DMS79 treated with DMSO at 0.1 percent for 48 hours (cell line): Measurements from ENCODE around the gene CD58.
"Not testable (repeated sequence)": the region's sequence is repeated elsewhere in the genome, so short reads cannot be mapped to it uniquely, and the experiment has no call there.

Experiments
- DNase-seq: peaks from one replicate; lab custom pipeline; 2025; lab: John Stamatoyannopoulos, UW

Gene CD58

DNA sequence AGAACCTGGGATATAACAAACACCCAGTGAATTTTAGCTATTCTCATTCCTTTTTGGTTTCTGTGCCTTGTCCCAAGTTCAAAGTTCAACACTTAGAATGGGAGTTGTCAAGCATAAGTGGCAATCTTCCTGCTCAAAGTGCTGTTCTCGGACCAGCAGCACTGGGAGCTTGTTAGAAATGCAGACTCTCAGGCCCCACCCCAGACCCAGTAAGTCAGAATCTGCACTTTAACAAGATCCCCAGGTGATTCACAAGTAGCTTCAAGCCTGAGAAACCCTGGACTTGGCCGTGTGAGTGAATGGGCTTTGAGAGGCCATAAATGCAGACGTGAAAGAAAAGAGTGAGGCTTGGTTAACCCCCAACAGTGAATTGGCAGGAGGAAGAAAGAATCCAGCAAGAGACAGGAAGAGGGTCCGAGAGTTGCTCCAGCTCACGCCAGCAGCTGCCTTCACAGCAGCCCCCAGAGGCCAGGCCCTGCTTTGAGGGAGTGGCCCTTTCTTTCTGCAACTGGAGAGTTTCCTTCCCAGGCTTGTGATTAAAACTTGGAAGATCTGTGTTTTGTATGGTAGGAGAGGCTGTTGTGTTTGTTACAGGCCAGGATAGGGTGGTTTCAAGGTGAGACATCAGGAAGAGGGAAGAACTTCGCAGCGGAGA lies 21.3 kb upstream of the CD58 start:
- DNase-seq: peak; percentile 8

DNA sequence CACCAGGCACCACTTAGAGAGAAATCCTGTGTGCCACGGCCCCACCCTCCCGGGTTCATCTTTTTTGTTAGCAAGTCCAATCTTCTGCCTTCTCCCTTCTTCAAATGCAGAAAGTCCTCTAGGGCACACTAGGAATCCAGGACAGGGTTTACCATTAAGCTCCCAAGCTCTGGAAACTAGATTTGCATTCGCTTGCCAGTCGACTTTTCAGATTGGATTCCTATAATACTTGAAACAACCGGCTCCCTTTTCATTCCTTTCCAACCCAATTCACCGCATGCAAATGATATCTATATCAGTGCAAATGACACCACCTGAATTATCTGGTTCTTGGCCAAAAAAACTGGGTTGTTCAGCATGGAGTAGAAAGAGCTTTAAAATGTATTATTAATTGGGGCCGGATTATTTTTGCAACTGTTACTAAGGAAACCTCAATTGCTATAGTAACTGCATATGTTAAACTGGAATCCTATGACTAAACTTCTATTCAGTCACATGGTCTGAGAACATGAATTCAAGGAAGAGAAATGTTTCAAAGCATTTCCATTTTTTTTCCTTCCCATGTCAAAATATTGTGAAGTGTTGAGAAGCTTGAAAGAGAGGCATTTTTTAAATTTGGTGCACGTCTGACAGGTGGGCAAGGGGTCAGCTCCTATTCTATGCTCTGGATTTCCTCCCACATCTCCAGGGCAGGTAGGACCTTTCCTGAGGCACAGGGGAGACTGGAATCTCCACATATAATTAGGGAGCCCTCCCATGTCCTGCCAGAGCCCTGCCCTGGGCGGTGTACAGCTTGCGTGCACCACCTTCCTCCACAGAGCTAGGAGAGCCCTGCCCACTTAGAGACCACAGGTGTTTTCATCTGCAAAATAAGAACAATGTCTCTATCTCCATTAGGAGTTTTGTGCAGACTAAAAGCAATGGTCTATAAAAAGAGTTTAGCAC lies 20.5 kb upstream of the CD58 start:
- DNase-seq: not testable (repeated sequence)

DNA sequence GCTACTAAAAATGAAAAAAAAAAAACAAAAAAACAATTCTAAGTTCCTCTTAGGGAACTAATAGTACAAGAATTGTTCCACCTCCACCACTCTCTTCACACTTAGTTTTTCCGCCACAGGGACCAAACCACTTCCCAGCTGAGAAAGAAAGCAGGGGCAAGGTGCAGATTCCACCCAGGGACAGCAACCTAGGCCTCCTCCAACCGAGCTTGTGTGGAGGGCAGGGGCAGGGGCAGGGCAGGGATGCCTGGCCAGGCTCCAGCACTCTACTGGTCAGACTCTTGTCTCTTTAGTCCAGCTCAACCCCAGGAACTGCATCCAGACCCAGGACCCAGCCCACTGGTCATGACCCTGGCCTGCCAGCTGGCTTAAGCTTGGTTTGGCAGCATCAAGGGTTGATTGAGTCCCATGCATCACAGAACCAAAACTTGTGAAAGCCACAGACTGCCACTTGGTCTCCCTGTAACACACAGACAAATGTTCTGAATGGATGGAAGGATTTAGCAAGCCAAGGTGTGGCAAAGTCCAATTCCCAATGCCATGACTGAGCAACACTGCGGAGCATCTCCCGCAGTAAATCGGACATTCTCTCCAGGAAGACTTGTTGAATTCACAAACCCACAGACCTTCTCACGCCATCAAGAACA lies 19.7 kb upstream of the CD58 start:
- DNase-seq: not testable (repeated sequence)

DNA sequence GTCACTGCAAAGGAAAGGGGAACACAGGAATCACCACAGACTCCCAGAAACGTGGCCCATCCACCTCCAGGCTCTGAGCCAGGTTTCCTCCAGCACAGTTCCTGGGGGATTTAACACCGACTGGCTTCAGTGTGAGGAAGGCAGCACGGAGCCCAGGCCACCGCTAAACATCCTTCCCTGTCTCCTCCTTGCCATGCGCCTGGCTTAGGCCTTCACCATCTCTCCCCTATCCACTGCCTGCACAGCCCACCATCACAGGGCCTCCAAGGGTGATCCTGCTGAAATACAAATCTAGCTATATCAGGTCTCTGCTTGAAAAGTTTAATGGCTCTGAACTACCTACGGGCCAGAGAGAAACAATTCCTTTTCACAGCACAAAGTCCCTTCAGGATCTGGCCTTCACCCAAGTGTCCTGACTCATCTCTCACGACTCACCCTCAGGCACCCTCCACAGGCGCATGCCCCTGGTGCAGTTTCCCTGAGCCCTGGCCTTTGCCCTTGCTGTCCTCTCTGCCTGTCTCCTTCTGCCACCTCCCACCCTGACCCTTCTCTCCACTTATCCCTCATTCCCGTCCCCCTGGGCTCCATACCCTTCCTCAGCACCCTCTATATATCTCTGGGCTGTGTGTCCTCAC lies 18.4 kb upstream of the CD58 start:
- not testable (repeated sequence) for DNase-seq

DNA sequence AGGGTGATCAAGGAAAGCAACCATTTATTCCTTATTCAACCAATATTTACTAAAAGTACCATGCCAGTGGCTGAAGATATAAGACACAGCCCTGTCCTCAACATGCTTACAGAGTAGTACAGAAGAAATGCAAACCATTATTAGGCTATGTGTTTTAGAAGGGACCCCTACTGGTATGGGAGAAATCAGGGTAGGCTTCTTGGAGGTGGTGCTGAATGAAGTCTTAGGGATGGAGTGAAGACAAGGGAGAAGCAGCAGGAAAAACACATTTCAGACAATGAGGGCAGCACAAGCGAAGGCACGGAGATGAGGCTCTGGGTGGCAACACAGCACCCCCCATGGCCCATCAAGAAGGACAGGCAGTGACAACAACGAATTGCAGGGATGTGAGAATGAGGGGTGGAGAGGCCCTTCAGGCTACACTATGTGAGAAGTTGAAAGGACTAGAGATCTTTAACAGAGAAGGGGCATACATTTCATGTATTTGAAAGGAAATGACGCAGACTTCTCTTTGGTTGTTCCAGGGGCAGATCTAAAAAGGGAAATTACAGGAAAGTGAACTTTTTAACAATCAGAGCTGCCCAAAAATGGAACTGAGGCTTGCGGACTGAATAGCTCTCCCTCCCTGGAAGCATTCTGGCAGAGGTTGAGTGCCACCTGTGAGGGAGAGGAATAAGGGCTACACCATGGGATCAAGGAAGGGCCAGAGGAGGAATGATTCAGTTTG lies 16.8 kb upstream of the CD58 start:
- no peak for DNase-seq

DNA sequence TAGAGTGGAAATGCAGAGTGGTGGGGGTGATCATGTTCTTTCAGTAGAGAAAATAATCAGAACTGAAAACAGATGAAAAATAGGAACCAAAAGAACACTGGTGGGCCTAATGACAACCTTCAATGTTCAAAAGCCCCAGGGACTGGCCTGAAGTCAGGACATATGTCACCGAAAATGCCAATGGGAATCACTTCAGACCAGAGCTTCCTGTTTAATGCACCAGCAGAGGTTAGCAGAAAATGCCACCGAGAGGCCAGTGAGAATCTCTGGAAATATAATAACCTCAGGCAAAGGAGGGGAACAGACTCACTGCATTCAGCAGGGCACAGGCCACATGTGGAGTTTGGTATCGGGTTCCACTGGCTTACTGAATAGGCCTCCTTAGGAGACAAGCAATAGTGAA lies 15.9 kb upstream of the CD58 start:
- no peak for DNase-seq

DNA sequence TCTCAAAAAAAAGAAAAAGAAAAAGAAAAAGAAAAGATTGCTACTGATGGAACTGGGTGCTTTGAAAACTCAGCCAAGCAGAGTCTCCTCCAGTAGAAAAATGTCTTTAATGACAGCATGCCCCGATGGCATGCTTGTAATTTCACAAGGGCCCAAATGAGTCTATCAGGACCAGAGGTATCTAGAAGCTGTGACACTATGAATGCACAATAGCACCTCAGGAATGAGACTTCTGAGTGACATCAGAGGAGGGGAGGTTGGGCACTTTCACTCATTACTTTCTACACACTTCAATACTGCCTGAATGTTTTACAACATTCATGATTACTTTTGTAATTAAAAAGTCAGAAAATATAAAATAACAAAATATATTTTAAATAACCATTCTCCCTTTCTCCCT lies 15.1 kb upstream of the CD58 start:
- no peak for DNase-seq

DNA sequence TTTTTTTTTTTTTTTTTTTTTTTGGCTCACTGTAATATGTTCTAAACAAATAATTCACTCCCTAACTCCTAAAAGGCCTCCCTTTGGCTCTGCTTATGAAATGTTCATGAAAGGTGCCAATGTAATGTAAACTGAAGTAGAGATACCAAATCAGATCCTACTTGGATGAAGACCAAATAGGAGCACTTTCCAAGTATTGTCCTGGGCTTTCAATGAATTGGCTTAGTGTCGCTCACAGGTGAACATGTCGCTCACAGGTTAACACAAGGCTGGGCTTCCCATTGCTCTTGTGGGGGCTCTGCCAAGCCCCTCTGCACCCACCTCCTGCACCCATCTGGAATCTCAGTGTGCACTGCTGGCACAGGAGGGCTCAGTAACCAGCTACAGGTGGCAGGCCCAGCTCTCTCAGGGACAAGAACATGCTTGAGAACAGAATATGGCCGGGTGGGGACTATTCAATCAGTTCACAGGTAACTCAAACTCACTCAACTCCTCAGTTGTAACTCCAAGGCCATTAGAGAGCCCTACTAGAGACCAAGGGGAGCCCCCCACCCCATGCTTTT lies 10.6 kb upstream of the CD58 start:
- no peak for DNase-seq

DNA sequence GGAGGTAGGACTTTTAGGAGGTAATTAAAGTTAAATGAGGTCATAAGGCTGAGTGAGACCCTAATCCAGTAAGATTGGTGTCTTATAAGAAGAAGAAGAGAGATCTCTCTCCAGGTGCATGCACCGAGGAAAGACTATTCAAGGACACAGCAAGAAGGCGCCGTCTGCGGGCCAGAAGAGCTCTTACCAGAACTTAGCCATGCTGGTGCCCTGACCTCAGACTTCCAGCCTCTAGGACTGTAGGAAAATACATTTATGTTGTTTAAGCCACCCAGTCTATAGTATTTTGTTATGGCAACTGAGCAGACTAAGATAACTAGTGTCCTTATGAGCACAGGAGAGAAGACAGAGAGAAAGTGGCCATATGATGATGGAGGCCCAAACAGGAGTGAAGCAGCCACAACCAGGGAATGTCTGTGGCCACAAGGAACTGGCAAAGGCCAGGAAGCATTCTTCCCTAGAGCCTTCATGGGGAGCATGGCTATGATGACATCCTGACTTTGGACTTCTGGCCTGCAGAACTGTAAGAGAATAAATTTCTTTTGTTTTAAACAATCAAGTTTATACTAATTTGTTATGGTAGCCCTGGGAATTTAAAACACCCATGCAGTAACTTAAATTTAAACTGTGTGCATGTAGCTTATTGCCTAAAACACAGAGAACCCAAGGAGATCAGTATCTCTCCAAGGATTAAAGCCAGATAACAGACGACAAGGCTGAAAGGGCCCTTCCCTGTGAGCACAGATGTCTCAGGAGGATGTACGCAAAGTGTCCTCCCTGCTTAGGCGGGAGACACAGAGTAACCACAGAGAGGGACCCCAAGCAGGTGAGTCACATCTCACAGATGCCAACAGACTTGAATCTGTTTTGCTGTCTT lies 9.9 kb upstream of the CD58 start:
- DNase-seq: no peak

DNA sequence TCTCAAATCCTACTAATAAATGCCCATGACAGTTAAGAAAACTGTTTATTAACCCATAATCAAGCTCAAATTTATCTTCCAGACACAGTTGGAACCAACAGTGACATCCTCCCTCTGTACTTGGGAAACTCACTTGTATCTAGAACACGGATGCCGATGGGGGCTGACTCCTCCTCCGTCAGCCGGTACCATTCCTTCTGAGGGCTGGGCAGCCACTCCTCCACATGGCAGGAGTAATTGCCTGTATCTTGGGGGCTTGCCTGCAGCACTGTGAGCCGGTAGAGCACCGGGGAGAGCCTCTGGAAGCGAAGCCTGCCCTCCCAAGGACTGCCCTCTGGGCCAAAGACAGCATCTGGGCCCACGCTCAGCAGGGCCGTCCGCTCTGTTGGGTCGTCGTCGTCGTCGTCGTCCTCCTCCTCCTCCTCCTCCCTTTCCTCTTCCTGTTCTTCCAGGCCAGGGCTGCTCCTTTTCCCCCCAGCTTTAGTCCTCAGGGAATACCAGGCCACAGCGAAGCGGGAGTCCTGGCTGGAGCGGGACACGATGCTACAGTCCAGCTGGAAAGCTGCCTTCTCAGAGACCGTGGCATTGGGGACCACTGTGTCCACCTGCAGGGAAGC lies 8.5 kb upstream of the CD58 start:
- DNase-seq: no peak

DNA sequence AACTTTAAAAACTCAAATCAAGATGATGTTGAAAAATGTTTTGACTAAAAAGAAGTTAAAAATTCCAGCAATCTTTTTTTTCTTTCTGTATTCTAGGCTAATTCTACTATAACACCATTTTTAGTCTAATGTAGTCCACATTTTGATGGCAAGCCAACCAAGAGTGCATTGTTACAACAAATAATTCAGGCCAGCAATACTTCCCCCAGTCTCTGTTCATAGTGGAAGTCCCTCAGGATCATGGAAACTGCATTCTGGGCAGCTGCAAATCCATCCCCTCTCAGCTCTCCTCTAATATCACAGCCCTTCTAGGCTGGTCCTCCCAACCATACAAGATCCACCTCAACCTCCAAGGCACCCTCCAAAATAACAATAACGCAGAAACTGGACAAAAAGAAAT lies 7.8 kb upstream of the CD58 start:
- no peak for DNase-seq

DNA sequence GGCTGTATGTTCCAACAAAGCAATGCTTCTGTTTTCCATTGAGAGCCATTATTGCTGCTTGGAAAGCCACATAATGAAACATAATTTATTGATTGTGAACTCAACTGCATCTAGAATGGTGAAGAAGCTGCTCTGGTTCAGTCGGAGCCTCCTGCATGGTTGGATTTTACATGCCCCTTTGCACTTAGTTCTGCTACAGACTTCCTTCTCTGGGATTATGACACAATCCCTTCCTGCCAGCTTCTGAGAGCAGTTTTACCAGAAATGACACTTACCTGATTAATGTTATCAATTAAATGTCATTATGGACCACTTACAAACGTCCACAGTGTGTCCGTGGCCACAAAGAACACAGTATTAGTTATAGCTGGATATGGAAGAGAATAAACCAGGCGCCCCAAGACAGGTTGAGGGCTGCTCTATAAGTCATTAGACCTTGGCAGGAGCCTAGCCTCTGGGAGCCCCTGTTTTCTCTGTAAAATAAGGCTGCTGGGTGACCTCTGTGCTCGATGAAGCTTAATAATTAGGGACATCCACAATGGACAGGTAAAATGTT lies 7.0 kb upstream of the CD58 start:
- DNase-seq: no peak

DNA sequence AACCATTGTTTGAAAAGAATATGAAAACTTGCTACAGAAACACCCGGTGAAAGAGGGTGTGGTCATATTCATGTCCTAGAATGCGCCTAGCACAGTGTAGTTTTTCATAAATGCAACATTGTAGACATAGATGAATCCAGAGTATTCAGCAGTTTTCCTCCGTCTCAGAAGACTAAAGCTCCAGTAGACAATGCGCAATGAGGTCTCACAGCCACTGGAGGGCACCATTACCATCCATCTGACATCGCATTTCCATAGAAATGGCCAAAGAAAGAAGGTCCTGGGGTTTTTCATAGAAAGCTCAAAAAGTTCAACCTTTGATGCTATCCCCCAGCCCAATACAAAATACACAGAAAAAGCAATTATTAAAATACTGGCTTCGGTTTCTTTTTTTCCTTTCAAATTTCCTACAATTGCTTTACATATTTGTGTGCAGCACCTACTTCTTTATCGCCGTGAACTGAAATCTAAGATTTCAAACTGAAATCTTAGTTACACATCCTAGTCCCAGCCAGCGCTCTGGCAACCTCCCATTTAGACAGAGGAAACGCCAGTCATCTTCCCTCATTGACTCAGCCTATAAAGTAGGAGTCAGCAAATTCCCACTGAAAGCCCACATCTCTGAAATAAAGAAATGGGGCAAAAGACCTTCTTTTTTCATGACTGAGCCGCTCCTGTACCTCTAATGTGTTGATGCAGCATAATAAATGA lies 3.9 kb upstream of the CD58 start:
- DNase-seq: peak; percentile 74

DNA sequence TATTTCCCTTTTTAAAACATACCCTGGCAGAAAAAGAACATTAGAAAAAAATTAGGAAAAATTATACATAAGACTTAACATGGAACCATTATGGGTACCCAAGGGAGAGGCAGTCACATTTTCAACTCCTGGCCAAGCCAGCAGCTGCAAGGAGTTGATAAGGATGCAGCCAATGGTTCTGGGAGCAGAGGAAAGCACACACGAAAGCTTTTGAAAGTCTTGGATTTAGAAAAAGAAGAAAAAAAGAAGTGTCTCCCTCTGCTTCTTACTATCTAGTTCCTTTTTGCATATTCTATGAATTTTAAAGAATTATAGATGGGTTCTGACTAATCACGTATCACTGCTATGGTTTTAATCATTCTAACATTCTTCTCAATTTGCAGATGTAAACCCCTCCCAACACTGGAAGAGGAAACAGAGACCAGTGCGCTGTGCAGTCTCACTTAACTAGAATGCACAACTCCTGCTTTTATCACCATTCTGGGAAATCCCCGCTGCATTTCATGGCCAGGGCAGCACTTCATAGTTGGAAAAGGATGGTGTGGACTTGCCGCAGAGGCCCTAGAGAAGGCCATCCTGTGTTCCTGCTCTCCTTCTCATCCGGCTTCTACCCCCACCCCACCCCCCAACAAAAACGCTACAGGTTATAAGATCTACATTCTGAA lies 2.7 kb upstream of the CD58 start:
- DNase-seq: no peak

DNA sequence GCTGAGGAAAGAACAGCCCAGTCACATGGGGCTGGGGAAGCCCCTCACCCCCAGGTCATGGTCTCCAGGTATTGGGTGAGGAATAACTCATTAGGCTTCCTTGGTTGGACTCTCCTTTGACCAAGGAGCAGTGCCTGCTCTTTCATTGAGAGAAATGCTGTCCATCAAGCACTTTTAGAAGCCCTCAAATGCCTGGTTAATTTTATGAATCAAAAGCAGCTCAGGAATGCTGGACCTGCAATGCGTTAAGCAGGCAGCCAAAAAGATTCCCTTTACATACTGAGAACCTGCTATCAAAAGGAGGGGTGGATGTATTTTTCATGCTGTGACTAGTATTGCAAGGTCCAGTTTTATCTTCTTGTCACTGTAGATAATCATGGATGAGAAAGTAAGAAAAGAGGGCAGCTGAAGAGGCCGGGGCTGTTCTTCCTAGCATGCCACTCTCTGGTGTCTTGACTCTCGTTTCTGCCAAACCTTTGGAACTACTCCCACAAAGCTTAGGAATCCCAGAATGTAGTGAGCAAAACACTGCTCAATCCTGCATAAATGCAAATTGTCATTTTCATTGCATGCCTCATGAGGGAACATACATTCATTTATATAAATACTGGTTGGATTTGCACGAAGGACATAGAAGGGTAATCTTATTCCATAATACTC lies 2.1 kb upstream of the CD58 start:
- DNase-seq: no peak

DNA sequence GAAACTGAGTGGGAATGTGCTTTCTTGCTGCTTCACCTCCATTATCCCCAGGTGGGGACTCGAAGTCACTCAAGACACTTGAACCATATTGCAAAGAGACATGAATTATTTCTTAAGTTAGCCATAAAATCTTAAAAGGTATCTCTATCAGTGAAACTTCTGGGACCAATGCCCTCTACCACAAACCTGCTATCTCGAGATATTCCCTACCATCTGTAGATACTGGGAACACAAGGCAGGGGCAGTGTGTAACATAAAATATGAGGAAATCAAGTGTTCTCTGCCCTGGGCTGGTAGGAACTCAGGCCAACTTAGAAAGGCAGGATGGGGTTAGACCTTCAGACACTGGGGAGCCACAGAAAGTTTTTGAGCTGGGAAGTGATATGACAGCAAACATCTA lies 1.3 kb upstream of the CD58 start:
- no peak for DNase-seq

DNA sequence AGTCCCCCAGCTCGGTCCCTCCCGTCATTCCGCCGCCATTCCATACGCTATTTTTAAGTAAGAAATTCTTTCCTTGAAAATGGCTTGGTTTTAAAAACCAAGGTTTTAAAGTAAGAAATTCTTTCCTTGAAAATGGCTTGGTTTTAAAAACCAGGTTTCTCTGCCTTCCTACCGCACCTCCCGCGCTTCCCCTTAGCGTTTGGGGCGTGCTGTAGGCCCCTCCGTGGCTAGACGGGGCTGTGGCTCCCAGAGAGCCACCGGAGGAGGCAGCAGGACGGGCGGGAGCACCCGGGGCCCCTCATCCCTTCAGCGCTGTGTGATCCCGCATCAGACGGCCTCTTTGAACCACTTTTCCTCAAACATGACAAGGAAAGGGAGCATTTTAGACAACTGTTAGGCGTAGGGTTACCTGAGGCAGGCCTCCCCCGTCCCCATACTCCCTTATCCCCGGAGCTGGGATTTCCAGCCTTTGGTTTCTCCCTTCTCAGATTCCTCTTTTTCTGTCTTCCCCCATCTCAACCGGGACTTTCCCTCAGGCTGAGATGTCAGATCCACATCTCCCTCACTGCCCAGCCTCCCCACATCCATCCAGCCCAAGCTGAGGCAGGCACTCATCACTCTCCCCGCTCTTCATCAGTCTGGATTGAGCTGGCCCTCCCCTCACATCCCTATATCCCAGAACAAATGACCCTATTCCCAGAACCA lies 541 bp upstream of the CD58 start:
- peak; percentile 42 for DNase-seq
